ENCODE measurements around the gene DBP. TPM values are rescaled to one million over a fixed set of nuclear protein-coding genes. Genes with fewer than 3 reads are reported as not detected.

The DBP gene
- total RNA-seq, 1 experiment from 2014 or later, result 12.0 TPM

- POLR2A ChIA-PET, result interaction anchor here (0.5 to 2.8 kb wide), 12 partner anchors 7 to 289 kb away, joined by 3 to 23 read pairs (median 4); partner anchors contain the start of gene KDELR1
- peak overlapping the region; percentile 100 for H3K27ac Mint-ChIP-seq
These were observed 17.2 kb downstream of the DBP start for GRCh38 chr19:48619692-48620585.

GRCh38 chr19:48618916-48619691, 18.1 kb downstream of the DBP start, which contains the start of the genes RPL18 and SPHK2:
Gene RPL18 (minus strand): TSS chr19:48619178. CDS start chr19:48619143, 35 bp downstream.
Gene SPHK2 (plus strand): TSS chr19:48619506. CDS start chr19:48620515, 1,009 bp downstream.
- H3K36me3 Mint-ChIP-seq, result peaks cover 43% of the 10 kb centered on the region
- peak within 1 kb of the TSS; percentile 99 for H3K4me3 Mint-ChIP-seq
- POLR2A ChIA-PET, result interaction anchor here (0.5 to 2.8 kb wide), 14 partner anchors 8 to 228 kb away, joined by 3 to 23 read pairs (median 3); partner anchors contain the start of gene KDELR1
- H3K27ac Mint-ChIP-seq, result peak within 1 kb of the TSS; percentile 100
- H3K27me3 Mint-ChIP-seq (ENCODE audit: low read depth), result no peaks in the 10 kb centered on the region; the same call in 1 of the 2 replicates
- DNase-seq (ENCODE audit: low spot score) (peak; percentile 96), ATAC-seq (peak; percentile 65)
- peaks cover 60% of the 10 kb centered on the region for H3K4me1 Mint-ChIP-seq
- CTCF ChIA-PET, result interaction anchor here (1.0 to 1.6 kb wide), 7 partner anchors 10 to 139 kb away, joined by 3 to 13 read pairs (median 4); no protein-coding TSS in a partner anchor
- no peaks in the 10 kb centered on the region for H3K9me3 Mint-ChIP-seq
- 0 out of 2 replicates have a peak, but pooled peaks have one; percentile 48 for TF ChIP-seq ZNF121 (CRISPR knock-in tag; IDR thresholded peaks at IDR 0.05)
- TF ChIP-seq MXD4 (CRISPR knock-in tag; IDR thresholded peaks at IDR 0.05; ENCODE audit: borderline replicate concordance), result no peak
- peak; percentile 72; the same call in 1 of the 2 replicates for TF ChIP-seq ARID4B (CRISPR knock-in tag; IDR thresholded peaks at IDR 0.05; ENCODE audit: borderline replicate concordance)
- no peak for TF ChIP-seq ZNF416 (CRISPR knock-in tag; IDR thresholded peaks at IDR 0.05)
- TF ChIP-seq FOXP1 (CRISPR knock-in tag; IDR thresholded peaks at IDR 0.05; ENCODE audit: borderline replicate concordance), result peak; percentile 80; the same call in 1 of the 2 replicates
- peak; percentile 99 for TF ChIP-seq SP1 (CRISPR knock-in tag; conservative IDR thresholded peaks at IDR 0.05)
- TF ChIP-seq CTCF (IDR thresholded peaks at IDR 0.05), result no peak
- peak; percentile 47 for TF ChIP-seq USF2 (CRISPR knock-in tag; IDR thresholded peaks at IDR 0.05)
- no peak for TF ChIP-seq RORB (CRISPR knock-in tag; IDR thresholded peaks at IDR 0.05)
- no peak for TF ChIP-seq ZNF425 (CRISPR knock-in tag; conservative IDR thresholded peaks at IDR 0.05)
- TF ChIP-seq SMAD4 (CRISPR knock-in tag; IDR thresholded peaks at IDR 0.05), result 0 out of 2 replicates have a peak, but pooled peaks have one; percentile 4
- TF ChIP-seq MYBL2 (CRISPR knock-in tag; IDR thresholded peaks at IDR 0.05), result peak; percentile 78; the same call in 1 of the 2 replicates
- no peak for TF ChIP-seq NFATC4 (CRISPR knock-in tag; IDR thresholded peaks at IDR 0.05)
- TF ChIP-seq IRF2 (CRISPR knock-in tag; IDR thresholded peaks at IDR 0.05; ENCODE audit: borderline replicate concordance, low read depth), result 0 out of 2 replicates have a peak, but pooled peaks have one; percentile 61
- TF ChIP-seq TEAD1 (CRISPR knock-in tag; IDR thresholded peaks at IDR 0.05), result peak; percentile 47; the same call in 1 of the 2 replicates
- no peak for TF ChIP-seq STAT6 (CRISPR knock-in tag; conservative IDR thresholded peaks at IDR 0.05; ENCODE audit: low read depth)
- TF ChIP-seq ELF4 (CRISPR knock-in tag; IDR thresholded peaks at IDR 0.05; ENCODE audit: low read depth), result no peak
- TF ChIP-seq CREB1 (CRISPR knock-in tag; IDR thresholded peaks at IDR 0.05), result peak; percentile 90

More at GRCh38 chr19:48619692-48620585, 17.2 kb downstream of the DBP start:
- TF ChIP-seq ZNF396 (CRISPR knock-in tag; IDR thresholded peaks at IDR 0.05; ENCODE audit: borderline replicate concordance) (no peak), ZNF121 (CRISPR knock-in tag; IDR thresholded peaks at IDR 0.05) (0 out of 2 replicates have a peak, but pooled peaks have one; percentile 19)
- no peak for DNase-seq (ENCODE audit: low spot score)
- peaks cover 55% of the 10 kb centered on the region for H3K4me1 Mint-ChIP-seq
- no peaks in the 10 kb centered on the region; the same call in 1 of the 2 replicates for H3K27me3 Mint-ChIP-seq (ENCODE audit: low read depth)
- ATAC-seq, result no peak
- CTCF ChIA-PET, result interaction anchor here (1.0 to 1.6 kb wide), 7 partner anchors 10 to 138 kb away, joined by 3 to 13 read pairs (median 4); no protein-coding TSS in a partner anchor
- H3K4me3 Mint-ChIP-seq, result peak overlapping the region; percentile 99
- H3K9me3 Mint-ChIP-seq, result no peaks in the 10 kb centered on the region
- H3K36me3 Mint-ChIP-seq, result peaks cover 43% of the 10 kb centered on the region

Data from WTC11 (cell line).